ENCODE measurements around the gene ZNF331. TPM values are rescaled to one million over a fixed set of nuclear protein-coding genes. Genes with fewer than 3 reads are reported as not detected.

ZNF331 gene
- total and polyA plus RNA-seq, 2 experiments from 2014 or later, result 11.0 to 22.1 TPM

DNA sequence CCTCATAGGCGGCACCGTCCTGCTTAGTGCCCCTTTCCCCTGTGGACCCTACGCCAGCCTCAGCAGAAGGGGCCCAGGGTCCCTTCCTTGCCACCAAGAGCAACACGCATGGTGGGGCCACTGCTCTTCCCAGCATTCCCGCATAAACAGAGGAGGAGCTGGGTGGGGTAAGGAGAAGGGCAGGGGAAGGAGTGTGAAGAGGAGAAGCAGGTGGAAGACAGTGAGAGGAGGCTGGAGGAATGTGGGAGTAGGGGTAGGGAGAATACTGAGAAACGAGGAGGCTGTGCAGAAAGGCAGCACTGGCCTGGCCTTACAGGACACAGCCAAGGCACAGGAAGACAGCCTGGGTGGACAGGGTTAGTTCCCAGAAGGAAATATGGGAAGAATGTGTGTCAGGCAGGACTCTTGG lies 43.9 kb downstream of the ZNF331 start:
- Histone ChIP-seq H3K27ac (no peak overlapping the region), H3K27me3 (no peaks in the 10 kb centered on the region), H3K4me1 (ENCODE audit: low read depth) (no peaks in the 10 kb centered on the region), H3K9me3 (ENCODE audit: low read depth) (no peaks in the 10 kb centered on the region), H3K4me3 (no peak overlapping the region), H3K36me3 (peaks cover 11% of the 10 kb centered on the region)
- TF ChIP-seq CTCF (IDR thresholded peaks at IDR 0.05; ENCODE audit: low read depth, low read length), result no peak
- DNase-seq (ENCODE audit: low read depth in 1 of 2, low spot score in 1 of 2), result no peak

GRCh38 chr19:53583181-53583580 lies 45.2 kb downstream of the ZNF331 start:
- no peak for TF ChIP-seq CTCF (IDR thresholded peaks at IDR 0.05; ENCODE audit: low read depth, low read length)
- no peaks in the 10 kb centered on the region for H3K4me1 ChIP-seq (ENCODE audit: low read depth)
- H3K4me3 ChIP-seq, result no peak overlapping the region
- H3K36me3 ChIP-seq, result peaks cover 3% of the 10 kb centered on the region
- no peaks in the 10 kb centered on the region for H3K27me3 ChIP-seq
- H3K27ac ChIP-seq, result no peak overlapping the region
- DNase-seq (ENCODE audit: low read depth in 1 of 2, low spot score in 1 of 2), result no peak
- no peaks in the 10 kb centered on the region for H3K9me3 ChIP-seq (ENCODE audit: low read depth)

DNA sequence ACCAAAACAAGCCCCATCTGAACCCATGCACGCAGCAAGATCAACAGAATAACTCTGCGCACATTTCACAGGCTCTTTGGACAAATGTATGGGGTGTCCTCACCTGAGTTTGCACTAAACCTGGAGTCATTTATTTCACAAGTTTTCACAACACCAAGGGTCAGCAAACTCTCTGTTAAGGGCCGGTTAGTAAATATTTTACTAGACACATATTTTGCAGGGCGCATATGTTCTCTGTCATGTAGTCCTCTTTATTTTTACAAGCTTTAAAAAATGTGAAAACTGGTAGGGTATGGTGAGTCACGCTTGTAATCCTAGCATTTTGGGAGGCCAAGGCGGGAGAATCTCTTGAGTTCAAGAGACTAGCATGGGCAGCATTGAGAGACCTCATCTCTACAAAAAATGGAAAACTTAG lies 48.3 kb downstream of the ZNF331 start:
- H3K4me1 ChIP-seq (ENCODE audit: low read depth), result no peaks in the 10 kb centered on the region
- no peak for DNase-seq (ENCODE audit: low read depth in 1 of 2, low spot score in 1 of 2)
- no peak overlapping the region for H3K4me3 ChIP-seq
- H3K27ac ChIP-seq, result no peak overlapping the region
- no peaks in the 10 kb centered on the region for H3K9me3 ChIP-seq (ENCODE audit: low read depth)
- H3K36me3 ChIP-seq, result no peaks in the 10 kb centered on the region
- no peaks in the 10 kb centered on the region for H3K27me3 ChIP-seq
- no peak for TF ChIP-seq CTCF (IDR thresholded peaks at IDR 0.05; ENCODE audit: low read depth, low read length)

DNA sequence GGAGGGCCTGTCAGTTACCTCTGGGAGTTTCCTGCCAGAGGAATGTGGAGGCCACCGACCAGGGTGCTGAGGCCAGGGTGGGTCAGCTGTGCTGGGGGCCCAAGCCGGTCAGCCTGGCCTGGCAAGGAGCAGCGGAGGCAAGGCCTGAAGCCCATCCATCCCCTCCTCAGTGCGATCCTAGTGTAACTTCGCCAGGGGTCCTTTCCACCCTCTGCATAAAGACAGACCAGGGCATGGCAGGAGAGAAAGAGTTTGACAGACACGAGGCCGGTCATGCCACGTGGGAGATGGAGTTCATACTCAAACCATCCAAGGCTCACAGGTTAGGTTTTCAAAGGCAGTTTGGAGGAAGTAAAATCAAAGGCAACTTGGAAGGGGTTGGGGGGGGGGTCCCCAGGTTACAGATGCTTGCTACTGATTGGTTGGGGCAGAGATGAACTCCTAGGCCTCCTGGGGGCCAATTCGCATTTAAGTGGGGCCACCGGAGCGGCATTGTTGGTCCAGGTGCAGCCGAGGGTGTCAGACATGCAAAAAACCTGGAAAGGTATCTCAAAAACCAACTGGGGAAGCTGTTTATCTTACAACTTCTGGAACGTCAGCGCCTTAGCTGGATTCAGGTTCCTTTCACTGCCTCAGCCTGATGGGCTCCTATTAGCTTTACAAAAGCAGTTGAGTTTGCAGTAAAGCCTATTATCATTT lies 57.0 kb downstream of the ZNF331 start:
- no peak for TF ChIP-seq CTCF (IDR thresholded peaks at IDR 0.05; ENCODE audit: low read depth, low read length)
- Histone ChIP-seq H3K27ac (no peak overlapping the region), H3K36me3 (no peaks in the 10 kb centered on the region), H3K4me1 (ENCODE audit: low read depth) (peaks cover 2% of the 10 kb centered on the region), H3K27me3 (no peaks in the 10 kb centered on the region), H3K4me3 (no peak overlapping the region), H3K9me3 (ENCODE audit: low read depth) (no peaks in the 10 kb centered on the region)
- DNase-seq (ENCODE audit: low read depth in 1 of 2, low spot score in 1 of 2), result no peak

DNA sequence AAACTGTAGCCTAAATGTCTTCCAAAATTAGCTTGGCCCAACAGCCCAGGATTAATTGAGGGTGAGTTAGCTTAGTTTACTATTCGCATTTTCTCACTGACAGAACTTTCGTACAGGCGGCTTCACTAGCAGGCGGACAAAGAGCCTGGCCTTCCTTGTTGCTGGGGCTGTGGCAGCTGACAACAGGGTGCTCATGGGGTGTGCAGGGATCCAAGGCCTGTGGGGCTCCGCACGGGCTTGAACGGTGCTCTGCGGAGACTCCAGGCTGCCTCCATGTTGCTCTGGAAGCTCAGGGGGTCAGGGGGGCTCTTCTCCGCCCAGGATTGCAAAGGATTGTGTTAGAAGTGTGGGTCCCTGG lies 57.5 kb downstream of the ZNF331 start:
- Histone ChIP-seq H3K4me3 (no peak overlapping the region), H3K27ac (no peak overlapping the region), H3K9me3 (ENCODE audit: low read depth) (no peaks in the 10 kb centered on the region), H3K27me3 (no peaks in the 10 kb centered on the region), H3K4me1 (ENCODE audit: low read depth) (peaks cover 2% of the 10 kb centered on the region), H3K36me3 (no peaks in the 10 kb centered on the region)
- TF ChIP-seq CTCF (IDR thresholded peaks at IDR 0.05; ENCODE audit: low read depth, low read length), result no peak
- DNase-seq (ENCODE audit: low read depth in 1 of 2, low spot score in 1 of 2), result no peak
